ENCODE measurements around the gene CYP19A1.

- TF ChIP-seq CTCF (IDR thresholded peaks at IDR 0.05) (no peak), POLR2A (IDR thresholded peaks at IDR 0.05) (no peak)
Measured at GRCh38 chr15:51321316-51321715, 17.1 kb downstream of the CYP19A1 start.

Measured in esophagus squamous epithelium (tissue), 4 donors.